HCT116 (cell line): Measurements from ENCODE around the gene ABHD3. TPM values are rescaled to one million over a fixed set of nuclear protein-coding genes. Genes with fewer than 3 reads are reported as not detected.

ENCODE experiments used
- ATAC-seq: fragments of 200-7000 bp; cut with Tn5 transposase; 2 replicates; pipeline ENCODE4 v1.9.1; 2020; ENCODE audit warnings: mild to moderate bottlenecking, moderate library complexity
- BruUV-seq: library from RNA; stranded (reverse); fragments of 400-500 nt; replicated peaks from 2 replicates; lab custom pipeline; 2021; lab: Mats Ljungman, UMichigan
- CTCF ChIA-PET: fragments of 300-600 bp; sonication (Branson Sonifier 250); formaldehyde crosslinking; loops from one replicate; lab custom pipeline; 2021; ENCODE audit warnings: antibody characterized with exemption; lab: Charles Lee
- POLR2A ChIA-PET: fragments of 300-600, 350-600 bp; sonication (Branson Sonifier 250); formaldehyde crosslinking; loops from one replicate; lab custom pipeline; 2021; ENCODE audit warnings: antibody characterized with exemption; lab: Charles Lee
- RAD21 ChIA-PET, 2 experiments: fragments of 300-600 bp; sonication (Branson Sonifier 250); formaldehyde crosslinking; loops; one replicate each; lab custom pipeline; 2023; ENCODE audit warnings: low total read pairs in 2 of 2; ENCODE audit not compliant: uncharacterized antibody in 2 of 2, unreplicated experiment in 2 of 2, low non-redundant PET in 1 of 2; lab: Charles Lee
- DNase-seq: peaks from one replicate; pipeline ENCODE4 v3.0.0-alpha.2; 2010; ENCODE audit warnings: low read depth, low spot score
- H2AFZ ChIP-seq: fragments of 200-600 bp; shearing (Covaris generic), sonication (generic); 2 replicates; pipeline ENCODE4 v1.6.1; 2017; ENCODE audit warnings: low read depth, mixed run types, mixed read lengths, antibody characterized with exemption, low read length; ENCODE audit not compliant: poor library complexity, severe bottlenecking
- H3K27ac ChIP-seq: 2 replicates; pipeline ENCODE4 v1.5.1; 2012; ENCODE audit warnings: low read depth, low read length
- H3K27me3 ChIP-seq: fragments of 200-600 bp; sonication (generic); 2 replicates; pipeline ENCODE4 v1.6.1; 2016; ENCODE audit warnings: mixed run types, low read length, mixed read lengths; ENCODE audit not compliant: insufficient read depth
- H3K36me3 ChIP-seq, 2 experiments: fragments of 200-500 bp in 1 of 2; fragments of 200-600 bp in 1 of 2; sonication (Bioruptor generic) in 1 of 2; sonication (generic) in 1 of 2; 2 replicates each; pipeline versions ENCODE4 v1.5.1 to v1.6.1; 2014 to 2016; ENCODE audit warnings: low read length in 2 of 2, inconsistent platforms in 1 of 2, mixed read lengths in 1 of 2, mixed run types in 1 of 2; ENCODE audit not compliant: insufficient read depth in 2 of 2, control insufficient read depth in 1 of 2
- H3K4me1 ChIP-seq, 2 experiments: fragments of 200-600 bp in 1 of 2; sonication (generic) in 1 of 2; 2 replicates each; pipeline versions ENCODE4 v1.5.1 to v1.6.1; 2012 to 2017; ENCODE audit warnings: low read length in 2 of 2, inconsistent platforms in 1 of 2, mild to moderate bottlenecking in 1 of 2, mixed read lengths in 1 of 2, mixed run types in 1 of 2, moderate library complexity in 1 of 2; ENCODE audit not compliant: insufficient read depth in 2 of 2, control insufficient read depth in 1 of 2
- H3K4me2 ChIP-seq: fragments of 200-600 bp; sonication (generic); 2 replicates; pipeline ENCODE4 v1.6.1; 2017; ENCODE audit warnings: mixed run types, low read length, mixed read lengths
- H3K4me3 ChIP-seq, 2 experiments: fragments of 200-600 bp in 1 of 2; sonication (generic) in 1 of 2; replicated peaks in 1 of 2; 2 replicates each; pipeline ENCODE4 v1.5.1; 2011 to 2016; ENCODE audit warnings: low read length in 2 of 2, control low read depth in 1 of 2, low read depth in 1 of 2, mild to moderate bottlenecking in 1 of 2, mixed read lengths in 1 of 2, mixed run types in 1 of 2
- H3K79me2 ChIP-seq: fragments of 200-600 bp; sonication (generic); 2 replicates; pipeline ENCODE4 v1.6.1; 2017; ENCODE audit warnings: mild to moderate bottlenecking, mixed run types, low read length, moderate library complexity, mixed read lengths; ENCODE audit not compliant: insufficient read depth
- H3K9ac ChIP-seq: fragments of 200-600 bp; sonication (generic); 2 replicates; pipeline ENCODE4 v1.6.1; 2016; ENCODE audit warnings: low read length, mixed read lengths
- H3K9me2 ChIP-seq: fragments of 200-600 bp; sonication (generic), shearing (Covaris generic); 2 replicates; pipeline ENCODE4 v1.6.1; 2017; ENCODE audit warnings: mixed run types, mild to moderate bottlenecking, moderate library complexity; ENCODE audit not compliant: insufficient read depth
- H3K9me3 ChIP-seq, 2 experiments: fragments of 200-500 bp in 1 of 2; fragments of 200-600 bp in 1 of 2; sonication (Bioruptor generic) in 1 of 2; sonication (generic) in 1 of 2; 2 replicates each; pipeline ENCODE4 v1.6.1; 2014 to 2017; ENCODE audit warnings: low read length in 2 of 2, mixed read lengths in 2 of 2, inconsistent platforms in 1 of 2, low read depth in 1 of 2, mild to moderate bottlenecking in 1 of 2, mixed run types in 1 of 2, moderate library complexity in 1 of 2; ENCODE audit not compliant: control insufficient read depth in 1 of 2, insufficient read depth in 1 of 2
- H4K20me1 ChIP-seq: fragments of 200-600 bp; sonication (generic), shearing (Covaris generic); 2 replicates; pipeline ENCODE4 v1.6.1; 2017; ENCODE audit warnings: mixed run types, mild to moderate bottlenecking, moderate library complexity; ENCODE audit not compliant: insufficient read depth
- CBX3 ChIP-seq: IDR thresholded peaks from 2 replicates; pipeline ENCODE4 v1.6.1; 2012; ENCODE audit warnings: low read depth
- EGR1 ChIP-seq: IDR thresholded peaks from 2 replicates; pipeline ENCODE4 v1.6.1; 2012; ENCODE audit warnings: low read depth
- ELF1 ChIP-seq: IDR thresholded peaks from 2 replicates; pipeline ENCODE4 v1.6.1; 2012; ENCODE audit warnings: low read depth, borderline replicate concordance
- EZH2 ChIP-seq: fragments of 200-600 bp; sonication (generic); IDR thresholded peaks from 2 replicates; pipeline ENCODE4 v1.6.1; 2017; ENCODE audit warnings: antibody characterized with exemption, mixed run types
- EZH2phosphoT487 ChIP-seq: fragments of 200-600 bp; IDR thresholded peaks from 2 replicates; pipeline ENCODE4 v1.6.1; 2018; ENCODE audit warnings: antibody characterized with exemption, borderline replicate concordance
- POLR2A ChIP-seq: IDR thresholded peaks from 2 replicates; pipeline ENCODE4 v1.7.0; 2011; ENCODE audit warnings: borderline replicate concordance; ENCODE audit not compliant: insufficient read depth, insufficient read length; ENCODE audit errors: extremely low read depth
- POLR2AphosphoS5 ChIP-seq: IDR thresholded peaks from 2 replicates; pipeline ENCODE4 v1.6.1; 2011; ENCODE audit warnings: mild to moderate bottlenecking, low read depth, low read length, moderate library complexity
- RAD21 ChIP-seq: IDR thresholded peaks from 2 replicates; pipeline ENCODE4 v1.6.1; 2012; ENCODE audit warnings: low read depth, mild to moderate bottlenecking
- SIN3A ChIP-seq: IDR thresholded peaks from 2 replicates; pipeline ENCODE4 v1.6.1; 2012; ENCODE audit warnings: low read depth
- SP1 ChIP-seq: IDR thresholded peaks from 2 replicates; pipeline ENCODE4 v1.6.1; 2012; ENCODE audit warnings: low read depth
- SRF ChIP-seq: IDR thresholded peaks from 2 replicates; pipeline ENCODE4 v1.6.1; 2012; ENCODE audit warnings: low read depth
- TCF7L2 ChIP-seq: IDR thresholded peaks from 2 replicates; pipeline ENCODE4 v1.7.0; 2011; ENCODE audit warnings: borderline replicate concordance, inconsistent platforms; ENCODE audit not compliant: insufficient read depth, insufficient read length; ENCODE audit errors: extremely low read depth
- YY1 ChIP-seq: IDR thresholded peaks from 2 replicates; pipeline ENCODE4 v1.6.1; 2011; ENCODE audit warnings: low read length, low read depth, moderate library complexity, mild to moderate bottlenecking; ENCODE audit not compliant: insufficient replicate concordance; ENCODE audit errors: extremely low read depth
- ZFX ChIP-seq: fragments of 450-650 bp; IDR thresholded peaks from 2 replicates; pipeline ENCODE4 v1.6.1; 2017
- intact Hi-C: fragments of 100-400 bp; cut with micrococcal nuclease; formaldehyde crosslinking; loops from 2 replicates; pipeline ENCODE4 v1.10.0; 2022
- total RNA-seq: library from RNA; stranded (reverse); gene quantifications from one replicate; pipeline ENCODE4 v1.2.1, GENCODE V29; 2021; ENCODE audit not compliant: unreplicated experiment
- TF ChIP-seq, protein P1 (sequence below): IDR thresholded peaks from 2 replicates; pipeline ENCODE4 v1.6.1; 2012
- TF ChIP-seq, protein P2 (sequence below): IDR thresholded peaks from 2 replicates; pipeline ENCODE4 v1.6.1; 2011; ENCODE audit warnings: mild to moderate bottlenecking, low read length, moderate library complexity; ENCODE audit not compliant: insufficient replicate concordance; ENCODE audit errors: extremely low read depth
- TF ChIP-seq, protein P3 (sequence below): IDR thresholded peaks from 2 replicates; pipeline ENCODE4 v1.6.1; 2012

ABHD3 gene
- total RNA-seq, 1 experiment from 2014 or later, result 29.9 TPM

DNA sequence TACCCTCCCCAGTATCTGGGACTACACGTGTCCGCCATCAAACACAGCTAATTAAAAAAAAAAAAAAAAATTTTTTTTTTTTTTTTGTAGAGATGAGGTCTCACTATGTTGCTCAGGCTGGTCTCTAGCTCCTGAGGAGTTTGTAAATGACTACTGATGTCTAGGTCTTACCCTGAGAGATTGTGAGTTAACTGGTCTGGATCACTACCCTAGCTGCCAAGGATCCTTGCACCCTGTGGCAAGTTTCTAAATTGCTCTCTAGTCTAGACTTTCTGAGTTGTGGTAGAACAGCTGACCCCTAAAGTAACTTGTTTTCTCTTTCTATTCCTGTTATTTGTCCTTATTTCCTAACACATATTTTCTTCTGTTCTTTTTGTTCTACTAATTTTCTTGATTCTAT, 44.5 kb downstream of the ABHD3 start:
- no peak for DNase-seq
- H3K27me3 ChIP-seq, result no peaks in the 10 kb centered on the region
- BruUV-seq, result no TSS peak
- H3K9me3 ChIP-seq, result no peaks in the 10 kb centered on the region
- POLR2A ChIA-PET, result no interaction called here
- H3K4me3 ChIP-seq, result no peak overlapping the region
- H3K36me3 ChIP-seq, result peaks cover 0 to 6% of the 10 kb centered on the region in 2 experiments; a peak in 2 of 4 replicates
- H3K4me1 ChIP-seq, result no peaks in the 10 kb centered on the region
- H3K9me2 ChIP-seq, result no peaks in the 10 kb centered on the region
- no peak overlapping the region for H2AFZ ChIP-seq
- TF ChIP-seq, protein P1, sequence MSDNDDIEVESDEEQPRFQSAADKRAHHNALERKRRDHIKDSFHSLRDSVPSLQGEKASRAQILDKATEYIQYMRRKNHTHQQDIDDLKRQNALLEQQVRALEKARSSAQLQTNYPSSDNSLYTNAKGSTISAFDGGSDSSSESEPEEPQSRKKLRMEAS, result no peak
- TF ChIP-seq, protein P2, sequence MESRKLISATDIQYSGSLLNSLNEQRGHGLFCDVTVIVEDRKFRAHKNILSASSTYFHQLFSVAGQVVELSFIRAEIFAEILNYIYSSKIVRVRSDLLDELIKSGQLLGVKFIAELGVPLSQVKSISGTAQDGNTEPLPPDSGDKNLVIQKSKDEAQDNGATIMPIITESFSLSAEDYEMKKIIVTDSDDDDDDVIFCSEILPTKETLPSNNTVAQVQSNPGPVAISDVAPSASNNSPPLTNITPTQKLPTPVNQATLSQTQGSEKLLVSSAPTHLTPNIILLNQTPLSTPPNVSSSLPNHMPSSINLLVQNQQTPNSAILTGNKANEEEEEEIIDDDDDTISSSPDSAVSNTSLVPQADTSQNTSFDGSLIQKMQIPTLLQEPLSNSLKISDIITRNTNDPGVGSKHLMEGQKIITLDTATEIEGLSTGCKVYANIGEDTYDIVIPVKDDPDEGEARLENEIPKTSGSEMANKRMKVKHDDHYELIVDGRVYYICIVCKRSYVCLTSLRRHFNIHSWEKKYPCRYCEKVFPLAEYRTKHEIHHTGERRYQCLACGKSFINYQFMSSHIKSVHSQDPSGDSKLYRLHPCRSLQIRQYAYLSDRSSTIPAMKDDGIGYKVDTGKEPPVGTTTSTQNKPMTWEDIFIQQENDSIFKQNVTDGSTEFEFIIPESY, result no peak
- no peak overlapping the region for H3K9ac ChIP-seq
- no peak overlapping the region for H3K4me2 ChIP-seq
- H3K27ac ChIP-seq, result no peak overlapping the region
- RAD21 ChIA-PET, result no interaction called here
- H4K20me1 ChIP-seq, result no peaks in the 10 kb centered on the region
- CTCF ChIA-PET, result no interaction called here
- ATAC-seq, result no peak; the same call in 1 of the 2 replicates
- intact Hi-C loops, result no loop called here
- no peaks in the 10 kb centered on the region for H3K79me2 ChIP-seq

DNA sequence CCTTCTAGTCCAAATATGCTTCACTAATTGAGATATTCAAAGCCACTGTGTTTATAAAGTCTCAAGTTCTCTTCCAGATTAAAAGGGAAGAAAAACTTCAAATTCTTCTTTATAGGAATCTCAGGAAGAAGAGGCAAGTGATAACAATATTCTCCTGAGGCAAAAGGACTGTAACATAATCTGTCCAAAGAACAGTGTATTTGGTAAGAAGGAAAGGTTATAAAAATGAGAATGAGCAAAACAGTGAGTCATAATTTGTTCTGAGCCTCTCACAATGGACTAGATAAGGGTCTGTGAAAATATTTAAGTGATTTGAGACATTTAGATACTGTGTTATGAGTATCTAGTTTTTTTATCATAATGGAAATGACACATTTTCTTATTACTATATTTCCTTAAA, 48.2 kb downstream of the ABHD3 start:
- H4K20me1 ChIP-seq, result no peaks in the 10 kb centered on the region
- ATAC-seq, result no peak
- no peaks in the 10 kb centered on the region for H3K9me2 ChIP-seq
- H3K36me3 ChIP-seq, result peaks cover 0 to 5% of the 10 kb centered on the region in 2 experiments; a peak in 1 of 4 replicates
- DNase-seq, result no peak
- H3K4me2 ChIP-seq, result no peak overlapping the region
- H3K4me1 ChIP-seq, result no peaks in the 10 kb centered on the region
- no TSS peak for BruUV-seq
- ChIA-PET CTCF (no interaction called here), POLR2A (no interaction called here), RAD21 (no interaction called here)
- intact Hi-C loops, result no loop called here
- H3K4me3 ChIP-seq, result no peak overlapping the region
- no peak overlapping the region for H3K27ac ChIP-seq
- H3K9me3 ChIP-seq, result no peaks in the 10 kb centered on the region
- no peaks in the 10 kb centered on the region for H3K27me3 ChIP-seq
- no peak overlapping the region for H3K9ac ChIP-seq
- no peak overlapping the region for H2AFZ ChIP-seq
- no peaks in the 10 kb centered on the region for H3K79me2 ChIP-seq
- TF ChIP-seq, protein P3, sequence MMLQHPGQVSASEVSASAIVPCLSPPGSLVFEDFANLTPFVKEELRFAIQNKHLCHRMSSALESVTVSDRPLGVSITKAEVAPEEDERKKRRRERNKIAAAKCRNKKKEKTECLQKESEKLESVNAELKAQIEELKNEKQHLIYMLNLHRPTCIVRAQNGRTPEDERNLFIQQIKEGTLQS, result no peak
- TF ChIP-seq YY1 (no peak), POLR2AphosphoS5 (no peak), SRF (no peak), EZH2phosphoT487 (no peak), ELF1 (no peak), SIN3A (no peak), EZH2 (no peak), ZFX (no peak), RAD21 (no peak), CBX3 (no peak), TCF7L2 (no peak), SP1 (no peak), POLR2A (no peak), EGR1 (no peak)
- TF ChIP-seq, protein P1, result no peak
- TF ChIP-seq, protein P2, result no peak
